GM23248 (cell line): Measurements from ENCODE around the gene EXOC3L1.

Source experiments
- EZH2 ChIP-seq: fragments of 200-600 bp; sonication (generic); IDR thresholded peaks from 2 replicates; pipeline ENCODE4 v1.6.1; 2018; ENCODE audit warnings: antibody characterized with exemption, mild to moderate bottlenecking; ENCODE audit not compliant: insufficient read depth, poor library complexity, severe bottlenecking
- EZH2phosphoT487 ChIP-seq: fragments of 200-600 bp; sonication (generic); IDR thresholded peaks from 2 replicates; pipeline ENCODE4 v1.6.1; 2018; ENCODE audit warnings: antibody characterized with exemption, moderate library complexity, mild to moderate bottlenecking, low read depth; ENCODE audit not compliant: insufficient read depth

DNA sequence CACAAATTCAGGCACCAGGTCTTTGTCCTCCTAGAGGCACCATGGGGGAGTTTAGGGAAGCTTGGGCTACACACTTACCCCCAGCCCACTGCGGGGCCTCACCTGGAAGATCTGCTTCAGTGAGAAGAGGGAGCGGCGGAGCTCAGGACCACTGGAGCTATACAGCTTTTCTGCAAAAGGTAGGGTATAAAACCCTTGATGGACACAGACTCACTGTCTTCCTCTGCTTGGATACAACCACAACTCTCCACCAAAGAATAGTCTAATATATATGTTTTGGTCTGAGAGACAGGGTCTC is 48.3 kb upstream of the EXOC3L1 start:
- no peak for TF ChIP-seq EZH2
- no peak for TF ChIP-seq EZH2phosphoT487
